ENCODE data around the gene FAR2. TPM values are rescaled to one million over a fixed set of nuclear protein-coding genes. Genes with fewer than 3 reads are reported as not detected.

Gene FAR2
- total and polyA plus RNA-seq, 7 donors: 0.75 to 1.9 (median 1.6) TPM

DNA sequence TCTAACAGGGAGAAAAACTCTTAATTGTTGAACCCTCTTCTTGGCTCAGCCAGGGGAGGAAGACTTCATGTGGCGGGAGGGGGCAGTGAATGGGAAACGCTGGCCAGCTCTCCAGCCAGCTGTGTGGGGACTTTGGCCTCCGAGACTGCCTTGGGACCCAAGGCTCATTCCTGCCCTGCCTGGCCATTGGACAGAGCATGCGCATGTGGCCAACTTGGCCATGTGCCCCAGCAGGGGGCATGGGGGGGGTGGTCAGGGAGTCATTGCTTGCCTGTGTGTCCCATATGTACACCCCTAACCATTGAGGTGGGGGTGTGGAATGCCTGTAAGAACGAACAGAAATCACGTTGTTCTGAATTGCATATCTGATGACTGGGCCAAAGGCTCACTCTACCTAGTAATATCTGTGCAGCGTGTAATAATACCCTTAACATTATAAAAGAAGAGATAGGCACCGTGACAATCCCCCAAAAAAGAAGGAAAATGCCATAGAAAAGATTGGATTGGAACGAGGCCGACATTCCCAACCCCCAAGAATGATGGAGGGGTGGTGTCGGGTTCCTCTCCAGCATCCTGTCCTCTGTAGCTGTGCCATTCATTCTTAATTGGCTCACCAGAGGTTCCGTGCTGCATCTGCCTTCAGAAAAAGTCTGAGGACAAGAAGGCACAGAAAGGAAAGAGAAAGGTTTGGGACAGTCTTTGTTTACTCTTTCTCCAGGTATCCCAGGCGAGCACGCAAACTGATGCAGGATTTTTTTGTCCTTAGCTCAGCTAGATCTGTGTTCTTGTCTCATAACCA is 3.5 kb upstream of the FAR2 start:
- 71 to 83% (median 82%) methylated on average over 14 of the region's 14 CpGs for WGBS, 3 donors
- intact Hi-C loops (cut with DNase I): no loop called here
- no peak for ATAC-seq

DNA sequence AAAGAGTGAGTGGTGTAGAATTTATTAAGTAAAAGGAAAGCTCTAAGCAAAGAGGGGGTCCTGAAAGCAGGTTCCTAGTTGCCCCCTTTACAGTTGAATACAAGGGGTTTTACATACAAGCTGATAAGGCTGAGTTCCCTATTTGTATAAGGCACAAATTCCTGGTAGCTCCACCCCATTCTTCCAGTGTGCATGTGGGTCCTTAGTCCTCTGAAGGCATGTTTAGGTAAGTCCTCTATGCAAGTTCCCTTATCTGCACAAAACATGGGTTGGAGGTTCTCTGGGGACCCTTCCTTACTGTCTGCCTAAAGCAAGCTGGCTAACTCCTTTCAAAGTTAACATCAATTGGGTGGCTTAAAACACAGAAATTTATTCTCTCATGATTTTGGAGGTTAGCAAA is 2.9 kb upstream of the FAR2 start:
- peaks cover 0 to 28% (median 12%) of the 10 kb centered on the region in 3 donors for H3K27me3 ChIP-seq (ENCODE audit: insufficient read depth in 3 of 3, low read length in 2 of 3)
- intact Hi-C loops (cut with DNase I): no loop called here
- H3K36me3 ChIP-seq (ENCODE audit: insufficient read depth in 1 of 2, low read depth in 1 of 2): no peaks in the 10 kb centered on the region
- DNase-seq: no peak
- H3K4me3 ChIP-seq: no peak overlapping the region
- TF ChIP-seq, protein P1, sequence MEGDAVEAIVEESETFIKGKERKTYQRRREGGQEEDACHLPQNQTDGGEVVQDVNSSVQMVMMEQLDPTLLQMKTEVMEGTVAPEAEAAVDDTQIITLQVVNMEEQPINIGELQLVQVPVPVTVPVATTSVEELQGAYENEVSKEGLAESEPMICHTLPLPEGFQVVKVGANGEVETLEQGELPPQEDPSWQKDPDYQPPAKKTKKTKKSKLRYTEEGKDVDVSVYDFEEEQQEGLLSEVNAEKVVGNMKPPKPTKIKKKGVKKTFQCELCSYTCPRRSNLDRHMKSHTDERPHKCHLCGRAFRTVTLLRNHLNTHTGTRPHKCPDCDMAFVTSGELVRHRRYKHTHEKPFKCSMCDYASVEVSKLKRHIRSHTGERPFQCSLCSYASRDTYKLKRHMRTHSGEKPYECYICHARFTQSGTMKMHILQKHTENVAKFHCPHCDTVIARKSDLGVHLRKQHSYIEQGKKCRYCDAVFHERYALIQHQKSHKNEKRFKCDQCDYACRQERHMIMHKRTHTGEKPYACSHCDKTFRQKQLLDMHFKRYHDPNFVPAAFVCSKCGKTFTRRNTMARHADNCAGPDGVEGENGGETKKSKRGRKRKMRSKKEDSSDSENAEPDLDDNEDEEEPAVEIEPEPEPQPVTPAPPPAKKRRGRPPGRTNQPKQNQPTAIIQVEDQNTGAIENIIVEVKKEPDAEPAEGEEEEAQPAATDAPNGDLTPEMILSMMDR (IDR thresholded peaks at IDR 0.05): no peak
- H3K27ac ChIP-seq: no peak overlapping the region
- ATAC-seq: no peak
- no peaks in the 10 kb centered on the region for H3K9me3 ChIP-seq
- no peaks in the 10 kb centered on the region for H3K4me1 ChIP-seq

More for the DNA sequence above, 3.5 kb upstream of the FAR2 start:
- no peaks in the 10 kb centered on the region for H3K9me3 ChIP-seq
- H3K36me3 ChIP-seq (ENCODE audit: insufficient read depth in 1 of 2, low read depth in 1 of 2): no peaks in the 10 kb centered on the region
- TF ChIP-seq, protein P1 (IDR thresholded peaks at IDR 0.05): no peak
- DNase-seq: no peak
- no peak overlapping the region for H3K4me3 ChIP-seq
- no peak overlapping the region for H3K27ac ChIP-seq
- H3K27me3 ChIP-seq (ENCODE audit: insufficient read depth in 3 of 3, low read length in 2 of 3): peaks cover 0 to 28% (median 12%) of the 10 kb centered on the region in 3 donors
- no peaks in the 10 kb centered on the region for H3K4me1 ChIP-seq

DNA sequence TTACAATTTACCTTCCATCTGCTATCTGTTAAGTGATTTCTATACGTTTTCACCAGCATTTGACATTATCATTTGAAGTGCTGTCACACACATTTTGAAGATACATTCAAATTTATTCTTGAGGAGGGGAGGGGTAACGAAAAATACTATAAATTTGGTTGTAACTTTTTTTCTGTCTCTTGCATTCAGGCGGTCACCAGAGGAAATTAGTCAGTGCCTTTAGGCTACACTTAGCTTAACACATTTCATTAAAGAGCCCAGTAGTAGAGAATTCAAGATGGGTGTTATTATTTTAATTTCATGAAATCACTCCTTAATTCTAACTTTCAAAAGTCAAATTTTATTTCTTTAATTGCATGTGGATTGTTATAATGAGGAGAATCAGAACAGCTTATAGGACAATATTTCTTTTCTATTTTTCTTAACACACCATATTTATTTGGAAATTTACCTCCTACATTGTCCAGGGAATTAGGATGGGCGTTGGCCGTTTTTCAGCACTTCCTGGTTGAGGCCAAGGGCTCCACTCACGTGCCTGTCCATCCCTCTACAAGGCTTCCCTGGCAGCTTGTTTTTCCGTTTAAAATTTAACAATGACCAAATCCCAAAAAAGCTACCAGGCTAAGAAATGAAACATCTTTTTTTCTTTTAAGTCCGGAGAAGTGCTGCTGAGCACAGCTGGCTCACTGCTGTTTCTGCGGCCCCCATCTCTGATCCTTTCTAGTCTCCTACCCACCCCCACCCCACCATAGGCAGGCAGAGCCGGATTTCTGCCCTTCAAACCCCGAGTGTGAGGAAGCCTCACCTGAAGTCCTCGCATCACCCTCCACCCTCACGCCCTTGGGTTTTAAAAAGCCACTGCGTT is 1.1 kb upstream of the FAR2 start:
- Histone ChIP-seq H3K4me1 (no peaks in the 10 kb centered on the region), H3K27me3 (ENCODE audit: insufficient read depth in 3 of 3, low read length in 2 of 3) (peaks cover 0 to 28% (median 12%) of the 10 kb centered on the region in 3 donors), H3K27ac (peak overlapping the region; percentile 9), H3K36me3 (ENCODE audit: insufficient read depth in 1 of 2, low read depth in 1 of 2) (no peaks in the 10 kb centered on the region), H3K4me3 (peak overlapping the region; percentile 70), H3K9me3 (no peaks in the 10 kb centered on the region)
- intact Hi-C loops (cut with DNase I): no loop called here
- 12 to 18% (median 15%) methylated on average over 14 of the region's 14 CpGs for WGBS, 3 donors
- no peak for ATAC-seq
- TF ChIP-seq, protein P1 (IDR thresholded peaks at IDR 0.05): no peak
- peak; percentile 28 to 55 for DNase-seq

DNA sequence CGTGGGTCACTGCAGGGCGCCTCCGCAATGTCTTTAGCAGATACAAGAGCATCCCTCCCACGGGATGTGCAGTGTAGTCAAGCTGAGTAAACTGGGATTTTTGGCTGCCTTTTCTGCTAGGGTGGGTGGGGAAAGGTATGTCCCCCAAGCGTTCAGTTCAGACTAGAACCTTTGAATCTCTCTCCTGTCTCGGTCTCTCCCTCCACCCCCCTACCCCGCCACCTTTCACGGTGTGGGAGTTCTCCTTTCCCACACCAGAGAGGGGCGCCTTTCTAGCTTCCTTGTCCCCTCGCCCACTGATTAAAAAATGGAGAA is 525 bp upstream of the FAR2 start:
- H3K36me3 ChIP-seq (ENCODE audit: insufficient read depth in 1 of 2, low read depth in 1 of 2): no peaks in the 10 kb centered on the region
- intact Hi-C loops (cut with DNase I): no loop called here
- H3K4me1 ChIP-seq: no peaks in the 10 kb centered on the region
- peaks cover 0 to 28% (median 12%) of the 10 kb centered on the region in 3 donors for H3K27me3 ChIP-seq (ENCODE audit: insufficient read depth in 3 of 3, low read length in 2 of 3)
- H3K27ac ChIP-seq: peak overlapping the region; percentile 9
- peak overlapping the region; percentile 70 for H3K4me3 ChIP-seq
- peak in 3 of 4 donors; percentile 10 to 44 (median 22) for ATAC-seq
- H3K9me3 ChIP-seq: no peaks in the 10 kb centered on the region
- TF ChIP-seq, protein P1 (IDR thresholded peaks at IDR 0.05): no peak
- peak in 1 of 2 donors; percentile 12 for DNase-seq
- whole genome bisulfite sequencing, 3 donors: 0 to 2% (median 1%) methylated on average over 10 of the region's 10 CpGs

Measured in psoas muscle (tissue), 8 donors.